ENCODE data around the gene MCF2. TPM values are rescaled to one million over a fixed set of nuclear protein-coding genes. Genes with fewer than 3 reads are reported as not detected.

The MCF2 gene
- total and polyA plus RNA-seq, 2 of the 8 experiments (the other 6 are each of a cell fraction or from before 2014, with no cell fraction given), result 0.30 to 0.71 TPM

- TF ChIP-seq FOSL1 (IDR thresholded peaks at IDR 0.05; ENCODE audit: insufficient read depth, low read depth, low read length), result no peak
- TF ChIP-seq EP300 (IDR thresholded peaks at IDR 0.05; ENCODE audit: borderline replicate concordance in 1 of 2, low read depth in 2 of 2, low read length in 2 of 2), result no peak
- no peak for TF ChIP-seq RNF2 (IDR thresholded peaks at IDR 0.05; ENCODE audit: borderline replicate concordance, low read depth, low read length, missing control alignments, poor library complexity, severe bottlenecking)
- TF ChIP-seq BACH1 (IDR thresholded peaks at IDR 0.05; ENCODE audit: low read length), result no peak
Measured at GRCh38 chrX:139543920-139544319, 164.0 kb downstream of the MCF2 start (continued).
